SK-N-SH (cell line): ENCODE data around the gene AUP1. TPM values are rescaled to one million over a fixed set of nuclear protein-coding genes. Genes with fewer than 3 reads are reported as not detected.

Experiments
- CTCF ChIA-PET: fragments of 300-600, 350-600 bp; formaldehyde crosslinking; extraction: SDS; loops from one replicate; lab custom pipeline; 2021; lab: Yijun Ruan, JAX
- POLR2A ChIA-PET: fragments of 350-600 bp; sonication (Branson Sonifier 250); formaldehyde crosslinking; extraction: SDS; loops from one replicate; lab custom pipeline; 2020; ENCODE audit warnings: antibody characterized with exemption, inconsistent platforms; lab: Yijun Ruan, JAX
- DNase-seq: peaks from one replicate; pipeline ENCODE4 v3.0.0; 2012
- H2AFZ ChIP-seq: fragments of 200-600 bp; sonication (generic); 2 replicates; pipeline ENCODE4 v1.8.1; 2016; ENCODE audit warnings: antibody characterized with exemption, mild to moderate bottlenecking, low read depth
- H3F3A ChIP-seq: fragments of 200-600 bp; sonication (generic); replicated peaks from 2 replicates; pipeline ENCODE3; 2016; ENCODE audit warnings: antibody characterized with exemption, mild to moderate bottlenecking; ENCODE audit not compliant: insufficient read depth
- H3K27ac ChIP-seq, 2 experiments: fragments of 200-500 bp in 1 of 2; fragments of 200-600 bp in 1 of 2; sonication (Bioruptor generic) in 1 of 2; sonication (generic), shearing (Covaris generic) in 1 of 2; 2 replicates each; pipeline versions ENCODE4 v1.5.1 to v1.6.1; 2014 to 2016; ENCODE audit warnings: low read depth in 2 of 2, inconsistent platforms in 1 of 2, low read length in 1 of 2, mild to moderate bottlenecking in 1 of 2, mixed read lengths in 1 of 2
- H3K27me3 ChIP-seq: fragments of 200-600 bp; sonication (generic), shearing (Covaris generic); 2 replicates; pipeline ENCODE4 v1.6.1; 2016; ENCODE audit warnings: mixed run types; ENCODE audit not compliant: insufficient read depth
- H3K36me3 ChIP-seq, 2 experiments: fragments of 200-500 bp in 1 of 2; fragments of 200-600 bp in 1 of 2; sonication (Bioruptor generic) in 1 of 2; sonication (generic) in 1 of 2; replicated peaks in 1 of 2; 2 replicates each; pipeline versions ENCODE3 to v1.5.1; 2014 to 2016; ENCODE audit warnings: low read length in 1 of 2, mild to moderate bottlenecking in 1 of 2; ENCODE audit not compliant: insufficient read depth in 2 of 2, control insufficient read depth in 1 of 2
- H3K4me1 ChIP-seq, 2 experiments: fragments of 200-500 bp in 1 of 2; fragments of 200-600 bp in 1 of 2; sonication (Bioruptor generic) in 1 of 2; sonication (generic), shearing (Covaris generic) in 1 of 2; 2 replicates each; pipeline versions ENCODE4 v1.5.1 to v1.6.1; 2014 to 2016; ENCODE audit warnings: low read depth in 1 of 2, low read length in 1 of 2, mixed run types in 1 of 2; ENCODE audit not compliant: insufficient read depth in 2 of 2, control insufficient read depth in 1 of 2
- H3K4me2 ChIP-seq: fragments of 200-600 bp; sonication (generic), shearing (Covaris generic); 2 replicates; pipeline ENCODE4 v1.6.1; 2017; ENCODE audit warnings: mixed run types
- H3K4me3 ChIP-seq, 2 experiments: fragments of 200-500 bp in 1 of 2; fragments of 200-600 bp in 1 of 2; sonication (Bioruptor generic) in 1 of 2; sonication (generic), shearing (Covaris generic) in 1 of 2; 2 replicates each; pipeline versions ENCODE4 v1.5.1 to v1.8.1; 2014 to 2016; ENCODE audit warnings: low read depth in 2 of 2, inconsistent platforms in 1 of 2, low read length in 1 of 2, mild to moderate bottlenecking in 1 of 2, mixed read lengths in 1 of 2, moderate library complexity in 1 of 2
- H3K79me2 ChIP-seq: fragments of 200-600 bp; sonication (generic); 2 replicates; pipeline ENCODE4 v1.8.1; 2017; ENCODE audit warnings: mild to moderate bottlenecking; ENCODE audit not compliant: insufficient read depth
- H3K9ac ChIP-seq: fragments of 200-600 bp; sonication (generic); 2 replicates; pipeline ENCODE4 v1.6.1; 2017; ENCODE audit warnings: mixed run types
- H3K9me2 ChIP-seq: fragments of 200-600 bp; sonication (generic); 2 replicates; pipeline ENCODE4 v1.6.1; 2017; ENCODE audit warnings: mixed run types
- H3K9me3 ChIP-seq: fragments of 200-600 bp; sonication (generic); 2 replicates; pipeline ENCODE4 v1.6.1; 2017; ENCODE audit warnings: mixed run types, mild to moderate bottlenecking, moderate library complexity
- H4K20me1 ChIP-seq: fragments of 200-600 bp; sonication (generic); 2 replicates; pipeline ENCODE4 v1.6.1; 2017; ENCODE audit warnings: mild to moderate bottlenecking, mixed run types; ENCODE audit not compliant: insufficient read depth
- EZH2phosphoT487 ChIP-seq: fragments of 200-600 bp; sonication (generic); IDR thresholded peaks from 2 replicates; pipeline ENCODE4 v1.6.1; 2017; ENCODE audit warnings: low read depth, mixed run types, mild to moderate bottlenecking, antibody characterized with exemption, moderate library complexity, borderline replicate concordance
- JUND ChIP-seq: IDR thresholded peaks from 2 replicates; pipeline ENCODE4 v1.4.0; 2012
- MXI1 ChIP-seq: IDR thresholded peaks from 2 replicates; pipeline ENCODE4 v1.6.1; 2012; ENCODE audit warnings: mild to moderate bottlenecking, low read depth, low read length, improper control_type of control experiment
- NFIC ChIP-seq: IDR thresholded peaks from 2 replicates; pipeline ENCODE4 v1.4.0; 2012; ENCODE audit warnings: borderline replicate concordance
- RXRA ChIP-seq: IDR thresholded peaks from 2 replicates; pipeline ENCODE4 v1.4.0; 2012; ENCODE audit warnings: low read depth, mild to moderate bottlenecking, borderline replicate concordance
- SIN3A ChIP-seq: IDR thresholded peaks from 2 replicates; pipeline ENCODE4 v1.6.1; 2012; ENCODE audit warnings: low read depth, mild to moderate bottlenecking, low read length, moderate library complexity, borderline replicate concordance
- TCF12 ChIP-seq: IDR thresholded peaks from 2 replicates; pipeline ENCODE4 v1.4.0; 2012
- TEAD4 ChIP-seq: IDR thresholded peaks from 2 replicates; pipeline ENCODE4 v1.4.0; 2012; ENCODE audit warnings: mild to moderate bottlenecking, borderline replicate concordance; ENCODE audit not compliant: insufficient read depth
- YY1 ChIP-seq: IDR thresholded peaks from 2 replicates; pipeline ENCODE4 v1.4.0; 2012; ENCODE audit warnings: low read depth, mild to moderate bottlenecking
- whole genome bisulfite sequencing: methylation state at CpG from one replicate; pipeline ENCODE4 v1.1.6; 2017; ENCODE audit warnings: low lambda C conversion rate; 5-methylcytosine and 5-hydroxymethylcytosine counted together
- polyA plus RNA-seq, 3 experiments: library from polyadenylated mRNA; depleted of rRNA; stranded (reverse); fragments of >200 nt; gene quantifications; 2 replicates each; pipeline ENCODE4 v1.2.3, GENCODE V29; 2012
- TF ChIP-seq, protein P1 (sequence below): IDR thresholded peaks from 2 replicates; pipeline ENCODE4 v1.4.0; 2012; ENCODE audit warnings: low read depth
- TF ChIP-seq, protein P2 (sequence below): IDR thresholded peaks from 2 replicates; pipeline ENCODE4; 2012
- TF ChIP-seq, protein P3 (sequence below): fragments of 150-350 bp; IDR thresholded peaks from 2 replicates; pipeline ENCODE4 v1.6.1; 2016; ENCODE audit warnings: mild to moderate bottlenecking, low read depth, low read length

AUP1 gene
- polyA plus RNA-seq, 1 of the 3 experiments (the other 2 are of a cell fraction) = 118 TPM

DNA sequence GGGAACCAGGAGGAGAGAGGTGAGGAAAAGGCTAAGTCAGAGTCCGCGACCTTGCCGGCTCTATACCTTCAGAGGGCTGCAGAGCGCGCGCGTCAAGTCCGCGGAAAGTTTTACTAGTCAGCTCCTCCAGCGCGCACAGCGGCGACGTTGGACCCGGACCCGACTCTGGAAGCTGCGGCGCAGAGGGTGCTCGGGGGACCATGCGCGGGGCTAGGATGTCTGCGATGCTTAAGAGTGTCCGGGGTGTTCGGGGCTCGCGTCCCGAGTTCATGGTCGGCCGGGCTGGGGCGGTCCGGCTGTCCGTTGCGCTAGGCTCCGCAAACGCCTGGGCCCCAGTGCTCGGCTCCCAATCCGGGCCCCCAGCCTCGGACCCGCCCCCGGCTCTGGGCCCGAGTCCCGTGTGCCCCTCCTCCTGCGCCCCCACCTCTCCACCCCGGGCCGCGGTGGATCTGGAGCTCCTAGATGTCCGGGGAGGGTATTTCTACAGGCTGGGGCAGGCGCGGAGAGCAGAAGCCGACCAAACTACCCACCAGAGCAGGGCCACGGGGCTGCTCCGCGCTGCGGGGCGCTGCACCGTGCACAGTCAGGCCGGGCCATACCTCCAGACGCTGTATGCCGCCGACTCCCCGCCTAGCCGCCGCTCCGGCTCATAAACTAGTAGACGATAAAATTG lies 30.1 kb downstream of the AUP1 start, which contains the start of gene LBX2:
LBX2 (minus strand) TSS at position 337 of the 673 bp plus-strand sequence; CDS start at position 271, 66 bp downstream.
- Histone ChIP-seq H3K79me2 (no peaks in the 10 kb centered on the region), H3K27me3 (no peaks in the 10 kb centered on the region), H4K20me1 (no peaks in the 10 kb centered on the region), H3K4me2 (peak within 1 kb of the TSS; percentile 26; the same call in 1 of the 2 replicates), H3K36me3 (peaks cover under 1 to 1% of the 10 kb centered on the region in 2 experiments), H2AFZ (peak within 1 kb of the TSS; percentile 72), H3K4me3 (peak within 1 kb of the TSS in 1 of 2 experiments; percentile 24; a peak in 2 of 4 replicates), H3K4me1 (peaks cover 0 to 22% of the 10 kb centered on the region in 2 experiments; a peak in 1 of 4 replicates), H3K9me3 (no peaks in the 10 kb centered on the region), H3K9me2 (no peaks in the 10 kb centered on the region), H3K9ac (no peak within 1 kb of the TSS), H3F3A (peaks cover 3% of the 10 kb centered on the region), H3K27ac (no peak within 1 kb of the TSS; a peak in 1 of 4 replicates)
- TF ChIP-seq TEAD4 (no peak), EZH2phosphoT487 (no peak), RXRA (no peak), YY1 (no peak), MXI1 (no peak), SIN3A (no peak), JUND (no peak), TCF12 (no peak), NFIC (no peak)
- TF ChIP-seq, protein P1, sequence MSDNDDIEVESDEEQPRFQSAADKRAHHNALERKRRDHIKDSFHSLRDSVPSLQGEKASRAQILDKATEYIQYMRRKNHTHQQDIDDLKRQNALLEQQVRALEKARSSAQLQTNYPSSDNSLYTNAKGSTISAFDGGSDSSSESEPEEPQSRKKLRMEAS = no peak
- TF ChIP-seq, protein P2, sequence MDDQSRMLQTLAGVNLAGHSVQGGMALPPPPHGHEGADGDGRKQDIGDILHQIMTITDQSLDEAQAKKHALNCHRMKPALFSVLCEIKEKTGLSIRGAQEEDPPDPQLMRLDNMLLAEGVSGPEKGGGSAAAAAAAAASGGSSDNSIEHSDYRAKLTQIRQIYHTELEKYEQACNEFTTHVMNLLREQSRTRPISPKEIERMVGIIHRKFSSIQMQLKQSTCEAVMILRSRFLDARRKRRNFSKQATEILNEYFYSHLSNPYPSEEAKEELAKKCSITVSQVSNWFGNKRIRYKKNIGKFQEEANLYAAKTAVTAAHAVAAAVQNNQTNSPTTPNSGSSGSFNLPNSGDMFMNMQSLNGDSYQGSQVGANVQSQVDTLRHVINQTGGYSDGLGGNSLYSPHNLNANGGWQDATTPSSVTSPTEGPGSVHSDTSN = no peak
- TF ChIP-seq, protein P3, sequence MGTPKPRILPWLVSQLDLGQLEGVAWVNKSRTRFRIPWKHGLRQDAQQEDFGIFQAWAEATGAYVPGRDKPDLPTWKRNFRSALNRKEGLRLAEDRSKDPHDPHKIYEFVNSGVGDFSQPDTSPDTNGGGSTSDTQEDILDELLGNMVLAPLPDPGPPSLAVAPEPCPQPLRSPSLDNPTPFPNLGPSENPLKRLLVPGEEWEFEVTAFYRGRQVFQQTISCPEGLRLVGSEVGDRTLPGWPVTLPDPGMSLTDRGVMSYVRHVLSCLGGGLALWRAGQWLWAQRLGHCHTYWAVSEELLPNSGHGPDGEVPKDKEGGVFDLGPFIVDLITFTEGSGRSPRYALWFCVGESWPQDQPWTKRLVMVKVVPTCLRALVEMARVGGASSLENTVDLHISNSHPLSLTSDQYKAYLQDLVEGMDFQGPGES = no peak
- peak; percentile 57 for DNase-seq
- WGBS = 39% methylated on average over 33 of the region's 65 CpGs
- ChIA-PET POLR2A (interaction anchor here (2.2 to 3.1 kb wide), 2 partner anchors 11 to 30 kb away, joined by 9 to 10 read pairs; partner anchors contain the start of genes AUP1 and HTRA2), CTCF (interaction anchor here (0.9 to 3.7 kb wide), 5 partner anchors 14 to 87 kb away, joined by 3 to 21 read pairs (median 19); partner anchors contain the start of genes AUP1, CCDC142, HTRA2 and TTC31)
